SK-N-MC (cell line): ENCODE results near the gene NTSR1.

Source experiments
- EZH2 ChIP-seq: fragments of 200-600 bp; sonication (generic); IDR thresholded peaks from one replicate; pipeline ENCODE4 v1.6.1; 2017; ENCODE audit warnings: antibody characterized with exemption
- POLR2AphosphoS5 ChIP-seq: IDR thresholded peaks from 2 replicates; pipeline ENCODE4 v1.6.1; 2012; ENCODE audit warnings: mild to moderate bottlenecking, low read depth, low read length, borderline replicate concordance

DNA sequence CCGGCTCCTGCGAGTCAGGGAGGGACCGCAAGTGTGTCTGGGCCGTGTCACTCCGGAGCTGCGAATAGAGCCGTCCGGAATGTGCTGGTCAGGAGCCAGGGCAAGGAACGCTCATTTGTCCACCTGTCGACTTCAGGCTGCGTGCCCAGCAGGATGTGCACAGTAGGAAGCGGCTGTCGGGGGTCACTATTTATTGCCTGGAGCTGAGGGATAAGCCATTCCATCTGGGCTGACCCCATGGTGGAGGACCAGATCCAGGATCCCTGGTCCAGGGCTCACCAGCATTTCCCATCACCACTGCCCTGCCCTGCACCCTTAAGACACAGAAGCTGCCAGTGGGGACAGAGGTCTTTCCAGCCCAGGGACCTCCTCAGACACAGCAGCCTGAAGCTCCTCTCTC lies 14.7 kb downstream of the NTSR1 start:
- TF ChIP-seq POLR2AphosphoS5 (no peak), EZH2 (no peak)
